ENCODE data around the gene C19orf47.

The C19orf47 gene

GRCh38 chr19:40392894-40393517, 44.8 kb upstream of the C19orf47 start:
- peak; percentile 58 for DNase-seq (ENCODE audit: low spot score)
- peak; percentile 17 for TF ChIP-seq CTCF (IDR thresholded peaks at IDR 0.05; ENCODE audit: extremely low read depth, missing control alignments)

GRCh38 chr19:40392123-40392522, 43.9 kb upstream of the C19orf47 start:
- no peak for DNase-seq (ENCODE audit: low spot score)
- TF ChIP-seq CTCF (IDR thresholded peaks at IDR 0.05; ENCODE audit: extremely low read depth, missing control alignments): no peak

GRCh38 chr19:40390084-40390742, 42.0 kb upstream of the C19orf47 start, which contains the start of gene HIPK4:
HIPK4 (minus strand) TSS chr19:40390181; CDS start chr19:40389902, 279 bp downstream.
- TF ChIP-seq CTCF (IDR thresholded peaks at IDR 0.05; ENCODE audit: extremely low read depth, missing control alignments): no peak
- DNase-seq (ENCODE audit: low spot score): no peak

GRCh38 chr19:40389404-40390083, 41.3 kb upstream of the C19orf47 start:
- no peak for DNase-seq (ENCODE audit: low spot score)
- TF ChIP-seq CTCF (IDR thresholded peaks at IDR 0.05; ENCODE audit: extremely low read depth, missing control alignments): no peak

GRCh38 chr19:40388481-40388880, 40.3 kb upstream of the C19orf47 start:
- no peak for DNase-seq (ENCODE audit: low spot score)
- TF ChIP-seq CTCF (IDR thresholded peaks at IDR 0.05; ENCODE audit: extremely low read depth, missing control alignments): no peak

GRCh38 chr19:40387155-40387554, 39.0 kb upstream of the C19orf47 start:
- no peak for TF ChIP-seq CTCF (IDR thresholded peaks at IDR 0.05; ENCODE audit: extremely low read depth, missing control alignments)
- no peak for DNase-seq (ENCODE audit: low spot score)

- no peak for DNase-seq (ENCODE audit: low spot score)
- no peak for TF ChIP-seq CTCF (IDR thresholded peaks at IDR 0.05; ENCODE audit: extremely low read depth, missing control alignments)
Observed at GRCh38 chr19:40383668-40384248, 35.6 kb upstream of the C19orf47 start.

Data from GM20000 (cell line).